ENCODE data around the gene ZDHHC5. TPM values are rescaled to one million over a fixed set of nuclear protein-coding genes. Genes with fewer than 3 reads are reported as not detected.

The ZDHHC5 gene
- total and polyA plus RNA-seq, 2 of the 13 experiments (the other 11 are each of a cell fraction or from before 2014, with no cell fraction given): 26.6 to 34.0 TPM

- no peak for TF ChIP-seq AKNA (CRISPR knock-in tag; IDR thresholded peaks at IDR 0.05; ENCODE audit: borderline replicate concordance)
- TF ChIP-seq ZNF816 (CRISPR knock-in tag; IDR thresholded peaks at IDR 0.05; ENCODE audit: borderline replicate concordance): no peak
- TF ChIP-seq ZNF891 (CRISPR knock-in tag; IDR thresholded peaks at IDR 0.05): no peak
- TF ChIP-seq SAFB2 (CRISPR knock-in tag; IDR thresholded peaks at IDR 0.05; ENCODE audit: borderline replicate concordance, low read depth): no peak
- TF ChIP-seq TAF1 (CRISPR knock-in tag; IDR thresholded peaks at IDR 0.05): no peak
Observed at GRCh38 chr11:57727185-57727584, 59.3 kb downstream of the ZDHHC5 start (continued).

GRCh38 chr11:57728829-57729228 is 60.9 kb downstream of the ZDHHC5 start:
- H3K9me3 ChIP-seq (ENCODE audit: low read length): no peaks in the 10 kb centered on the region
- no peak overlapping the region for H3K4me2 ChIP-seq (ENCODE audit: low read depth, low read length)
- H3K27me3 ChIP-seq (ENCODE audit: control insufficient read depth in 1 of 2, insufficient read depth in 2 of 2, low read length in 2 of 2): no peaks in the 10 kb centered on the region
- BruUV-seq (replicated peaks): no TSS peak
- TF ChIP-seq ZNF713 (CRISPR knock-in tag; IDR thresholded peaks at IDR 0.05) (no peak), RXRA (CRISPR knock-in tag; IDR thresholded peaks at IDR 0.05) (no peak), NCOA5 (CRISPR knock-in tag; IDR thresholded peaks at IDR 0.05) (no peak), ZSCAN20 (CRISPR knock-in tag; IDR thresholded peaks at IDR 0.05; ENCODE audit: borderline replicate concordance) (no peak), ZNF775 (CRISPR knock-in tag; IDR thresholded peaks at IDR 0.05; ENCODE audit: borderline replicate concordance) (no peak), RBM22 (optimal IDR thresholded peaks at IDR 0.05; ENCODE audit: low read length) (no peak)
- FAIRE-seq: no peak
- CTCF ChIA-PET (ENCODE audit: low intra/inter-chr PET ratio, low total read pairs): no interaction called here
- DNase-seq (ENCODE audit: low spot score): no peak
- H3K4me3 ChIP-seq (replicated peaks in 1 of 3; ENCODE audit: insufficient read depth in 1 of 3, low read depth in 2 of 3, low read length in 3 of 3): no peak overlapping the region
- H3K9ac ChIP-seq (ENCODE audit: insufficient read depth, low read depth, low read length): no peak overlapping the region
- ATAC-seq: no peak
- intact Hi-C loops (cut with micrococcal nuclease; ENCODE audit: unreplicated experiment) (no loop called here), in situ Hi-C loops (cut with HindIII; ENCODE audit: extremely low pct_ligation_motif_present, low pct_unique_long_range_greater_than_20kb) (no loop called here)
- peaks cover 58% of the 10 kb centered on the region for H3K79me2 ChIP-seq (ENCODE audit: insufficient read depth, low read length)
- no peak overlapping the region for H3K27ac ChIP-seq (ENCODE audit: extremely low read length, insufficient read depth, low read length)
- H3K36me3 ChIP-seq (replicated peaks in 1 of 2; ENCODE audit: control insufficient read depth in 1 of 2, insufficient read depth in 2 of 2, low read length in 2 of 2): peaks cover 6 to 11% of the 10 kb centered on the region in 2 experiments; a peak in 4 of 5 replicates
- no peak overlapping the region for H2AFZ ChIP-seq (ENCODE audit: low read length)
- 92% methylated on average over 7 of the region's 7 CpGs for WGBS (ENCODE audit: low lambda C conversion rate)
- no peaks in the 10 kb centered on the region for H3K4me1 ChIP-seq (ENCODE audit: insufficient read depth, low read length)
- POLR2A ChIA-PET: interaction anchor here (0.9 kb wide), 1 partner anchor 17 kb away, joined by 3 read pairs; the partner anchor contains the start of genes MED19 and TMX2
- peaks cover 3% of the 10 kb centered on the region; the same call in 1 of the 2 replicates for H4K20me1 ChIP-seq (ENCODE audit: insufficient read depth, low read length)
